Hippocampal formation (tissue), 2 donors: ENCODE results near the gene ABLIM2.

Source experiments
- DNase-seq, 2 donors: peaks; one replicate each; lab custom pipeline; 2025; lab: John Stamatoyannopoulos, UW

Gene ABLIM2

GRCh38 chr4:8158710-8159536 lies at the start of gene ABLIM2:
Gene ABLIM2 (minus strand): TSS chr4:8158813. CDS start chr4:8158689, 124 bp downstream.
- DNase-seq, result peak; percentile 95 to 98

GRCh38 chr4:8207314-8207713 lies 48.7 kb upstream of the ABLIM2 start:
- DNase-seq, result no peak

- DNase-seq, result no peak
Measured at GRCh38 chr4:8205749-8206611, 47.4 kb upstream of the ABLIM2 start.

- no peak for DNase-seq
Measured at GRCh38 chr4:8205241-8205707, 46.7 kb upstream of the ABLIM2 start.

GRCh38 chr4:8204576-8205227 lies 46.1 kb upstream of the ABLIM2 start:
- no peak for DNase-seq

- no peak for DNase-seq
Measured at GRCh38 chr4:8203817-8204216, 45.2 kb upstream of the ABLIM2 start.

GRCh38 chr4:8203052-8203401 lies 44.4 kb upstream of the ABLIM2 start:
- DNase-seq, result no peak

GRCh38 chr4:8202108-8203051 lies 43.8 kb upstream of the ABLIM2 start:
- DNase-seq, result no peak

GRCh38 chr4:8201321-8201781 lies 42.7 kb upstream of the ABLIM2 start:
- DNase-seq, result no peak

GRCh38 chr4:8200302-8200975 lies 41.8 kb upstream of the ABLIM2 start:
- DNase-seq, result no peak

GRCh38 chr4:8199594-8200301 lies 41.1 kb upstream of the ABLIM2 start:
- DNase-seq, result no peak

GRCh38 chr4:8198906-8199593 lies 40.4 kb upstream of the ABLIM2 start, which contains the start of gene SH3TC1:
Gene SH3TC1 (plus strand): TSS chr4:8199290. CDS start chr4:8205195, 5,905 bp downstream.
- DNase-seq, result peak; percentile 47 to 69

- no peak for DNase-seq
Measured at GRCh38 chr4:8198206-8198905, 39.7 kb upstream of the ABLIM2 start.

- DNase-seq, result no peak
Measured at GRCh38 chr4:8197521-8197920, 38.9 kb upstream of the ABLIM2 start.

- no peak for DNase-seq
Measured at GRCh38 chr4:8195841-8196458, 37.3 kb upstream of the ABLIM2 start.

GRCh38 chr4:8195431-8195830 lies 36.8 kb upstream of the ABLIM2 start:
- no peak for DNase-seq

GRCh38 chr4:8194306-8195242 lies 36.0 kb upstream of the ABLIM2 start:
- DNase-seq, result no peak
